NCI-H2081 treated with DMSO at 0.1 percent for 48 hours (cell line): ENCODE results near the gene SSH2.

Experiments
- DNase-seq: peaks from one replicate; lab custom pipeline; 2025; lab: John Stamatoyannopoulos, UW

SSH2 gene

DNA sequence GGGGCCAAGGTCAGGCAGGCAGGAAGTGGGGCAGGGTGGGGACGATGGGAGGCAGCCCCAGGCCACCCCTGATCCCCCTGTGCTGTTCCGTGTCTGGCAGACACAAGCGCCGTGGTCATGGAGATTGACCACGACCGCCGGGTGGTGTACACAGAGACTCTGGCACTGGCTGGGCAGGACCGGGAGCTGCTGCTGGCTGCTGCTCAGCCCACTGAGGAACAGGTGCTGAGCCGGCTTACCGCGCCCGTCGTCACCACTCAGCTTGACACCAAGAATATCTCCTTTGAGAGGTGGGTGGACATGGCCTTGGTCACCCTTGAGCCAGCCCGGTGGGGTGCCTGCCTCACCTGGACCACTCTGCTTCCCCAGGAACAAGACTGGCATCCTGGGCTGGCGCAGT, 321.0 kb downstream of the SSH2 start:
- DNase-seq, result no peak

DNA sequence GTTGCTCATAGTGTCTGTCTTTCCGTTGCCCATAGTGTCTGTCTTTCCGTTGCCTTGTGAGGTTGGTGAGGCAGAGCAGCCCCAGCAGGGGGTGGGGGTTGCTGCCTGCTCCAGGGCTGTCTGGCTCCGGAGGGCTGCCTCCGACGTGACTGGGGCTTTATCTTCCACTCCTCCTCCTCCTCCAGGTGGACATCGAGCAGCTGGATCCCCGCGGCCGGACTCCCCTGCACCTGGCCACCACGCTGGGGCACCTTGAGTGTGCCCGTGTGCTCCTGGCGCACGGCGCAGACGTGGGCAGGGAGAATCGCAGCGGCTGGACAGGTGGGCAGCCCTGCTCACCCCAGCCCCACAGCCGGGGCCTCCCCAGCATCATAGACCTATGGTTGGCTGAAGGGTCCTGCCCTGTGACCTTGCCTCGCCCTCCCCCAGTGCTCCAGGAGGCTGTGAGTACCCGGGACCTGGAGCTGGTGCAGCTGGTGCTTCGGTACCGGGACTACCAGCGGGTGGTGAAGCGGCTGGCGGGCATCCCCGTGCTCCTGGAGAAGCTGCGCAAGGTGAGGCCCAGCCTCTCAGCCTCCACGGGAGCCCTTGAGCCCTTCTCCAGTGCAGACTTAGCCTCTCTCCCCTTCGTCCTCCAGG, 322.4 kb downstream of the SSH2 start:
- no peak for DNase-seq

DNA sequence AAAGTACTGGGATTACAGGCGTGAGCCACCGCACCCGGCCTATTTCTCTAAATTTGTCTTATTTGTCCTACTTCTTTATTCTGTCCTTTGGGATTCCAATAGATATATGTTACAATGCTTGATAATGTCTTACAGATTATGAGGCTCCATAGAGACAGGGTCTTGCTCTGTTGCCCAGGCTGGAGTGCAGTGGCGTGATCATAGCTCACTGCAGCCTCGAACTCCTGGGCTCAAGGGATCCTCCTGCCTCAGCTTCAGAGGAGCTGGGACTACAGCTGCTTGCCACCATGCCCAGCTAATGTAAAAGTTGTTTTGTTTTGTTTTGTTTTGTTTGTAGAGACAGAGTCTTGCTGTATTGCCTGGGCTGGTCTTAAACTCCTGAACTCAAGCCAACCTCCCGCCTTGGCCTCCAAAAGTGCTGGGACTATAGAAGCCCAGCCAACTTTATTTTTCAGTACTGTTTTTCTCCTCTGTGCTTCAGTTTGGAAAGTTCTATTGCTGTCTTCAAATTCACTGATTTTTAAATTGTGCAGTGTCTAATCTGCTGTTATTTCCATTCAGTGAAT, 326.8 kb downstream of the SSH2 start:
- no peak for DNase-seq

DNA sequence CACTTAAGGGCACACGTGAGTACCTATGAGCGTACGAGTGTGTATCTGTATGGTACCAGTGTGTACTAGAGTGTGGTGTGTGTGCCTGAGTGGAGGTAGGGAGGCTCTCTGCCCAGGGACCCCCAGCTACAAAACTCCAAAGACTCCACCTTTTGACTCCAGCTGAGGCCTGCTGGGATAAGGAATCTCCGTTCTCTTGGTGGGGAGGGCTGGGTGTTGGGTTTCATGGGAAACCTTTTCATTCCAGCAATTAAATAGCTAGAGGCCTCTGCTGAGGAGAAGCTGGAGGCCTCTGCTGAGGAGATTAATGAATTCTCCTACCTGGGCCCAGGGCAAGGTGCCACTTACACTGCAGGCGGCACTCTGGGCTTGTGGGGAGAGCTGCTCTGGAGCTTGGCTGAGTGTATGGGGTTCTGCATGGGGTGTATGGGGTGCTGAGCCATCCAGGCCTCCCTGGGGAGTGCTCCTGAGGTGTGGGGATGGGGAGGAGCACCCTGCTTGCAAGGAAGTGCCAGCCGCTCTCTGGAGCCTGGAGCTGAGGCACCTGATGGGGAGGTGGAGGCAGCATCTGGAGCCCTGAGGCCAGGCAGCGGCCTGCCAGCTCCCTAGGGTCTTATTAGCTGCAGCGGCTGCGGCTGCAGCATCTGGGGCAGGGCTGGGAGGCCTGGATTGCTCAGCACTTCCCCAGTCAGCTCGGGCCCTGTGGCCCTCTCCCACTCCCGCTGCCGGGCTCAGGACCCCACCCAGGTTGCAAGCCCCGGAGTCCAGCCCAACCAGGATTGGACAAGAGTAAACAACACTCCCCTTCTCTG, 332.5 kb downstream of the SSH2 start:
- DNase-seq, result no peak

DNA sequence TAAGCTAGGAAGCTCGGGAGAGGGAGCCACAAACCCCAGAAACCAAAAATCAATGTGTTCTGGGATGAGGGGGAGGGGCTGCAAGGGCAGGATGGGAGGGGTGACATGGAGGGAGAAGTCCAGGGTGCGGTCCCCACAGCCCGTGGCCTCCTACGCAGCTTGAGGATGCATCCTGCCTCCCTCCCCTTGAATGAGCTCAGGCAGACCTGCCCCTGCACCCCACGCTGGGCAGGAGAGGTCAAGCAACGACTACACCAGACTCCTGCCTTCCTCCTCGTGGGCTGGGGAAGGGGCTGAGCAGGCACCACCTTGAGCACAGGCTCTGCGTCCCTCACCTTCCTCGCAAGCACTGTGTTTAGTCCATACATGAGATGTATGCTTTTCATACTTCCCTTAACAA, 333.2 kb downstream of the SSH2 start:
- no peak for DNase-seq

DNA sequence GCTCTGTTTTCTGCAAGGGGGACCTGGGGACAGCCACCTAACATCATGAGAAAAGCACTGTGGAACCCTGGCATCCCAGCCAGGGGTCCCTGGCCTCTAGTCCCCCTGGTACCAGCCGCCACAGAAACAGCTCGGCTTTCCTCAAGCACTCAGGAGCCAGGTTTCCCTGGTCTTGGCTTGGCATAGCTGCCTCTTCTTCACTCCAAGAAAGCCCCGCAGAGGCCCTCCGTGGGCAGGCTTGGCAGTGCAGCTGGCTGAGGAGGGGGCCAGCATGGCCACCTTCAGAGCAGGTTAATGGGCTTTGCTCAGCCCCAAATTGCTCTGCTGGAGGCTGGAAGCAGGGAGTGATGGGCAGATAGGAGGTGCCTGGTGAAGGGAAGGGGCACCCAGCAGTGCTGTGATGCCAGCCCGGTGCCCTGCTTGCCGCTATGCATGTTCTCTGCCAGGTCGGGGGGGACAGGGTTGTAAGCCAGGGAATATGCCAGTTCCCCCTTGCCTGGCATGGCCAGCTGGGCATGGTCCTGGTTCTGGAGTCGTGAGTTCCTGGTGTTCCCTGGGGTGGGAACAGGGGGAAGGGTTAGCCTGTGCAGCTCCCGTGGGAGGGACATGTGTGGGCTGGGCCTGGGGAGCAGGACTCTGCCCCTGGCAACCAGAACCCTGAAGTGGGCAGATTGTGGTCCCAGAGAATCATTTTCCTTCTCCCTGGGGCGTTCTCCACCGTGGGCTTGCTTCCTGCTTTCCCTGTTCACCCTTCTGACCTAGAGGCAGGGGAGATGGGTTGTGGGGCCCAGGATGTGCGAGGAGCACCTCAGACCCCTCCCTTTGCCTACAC, 333.9 kb downstream of the SSH2 start:
- DNase-seq, result no peak

DNA sequence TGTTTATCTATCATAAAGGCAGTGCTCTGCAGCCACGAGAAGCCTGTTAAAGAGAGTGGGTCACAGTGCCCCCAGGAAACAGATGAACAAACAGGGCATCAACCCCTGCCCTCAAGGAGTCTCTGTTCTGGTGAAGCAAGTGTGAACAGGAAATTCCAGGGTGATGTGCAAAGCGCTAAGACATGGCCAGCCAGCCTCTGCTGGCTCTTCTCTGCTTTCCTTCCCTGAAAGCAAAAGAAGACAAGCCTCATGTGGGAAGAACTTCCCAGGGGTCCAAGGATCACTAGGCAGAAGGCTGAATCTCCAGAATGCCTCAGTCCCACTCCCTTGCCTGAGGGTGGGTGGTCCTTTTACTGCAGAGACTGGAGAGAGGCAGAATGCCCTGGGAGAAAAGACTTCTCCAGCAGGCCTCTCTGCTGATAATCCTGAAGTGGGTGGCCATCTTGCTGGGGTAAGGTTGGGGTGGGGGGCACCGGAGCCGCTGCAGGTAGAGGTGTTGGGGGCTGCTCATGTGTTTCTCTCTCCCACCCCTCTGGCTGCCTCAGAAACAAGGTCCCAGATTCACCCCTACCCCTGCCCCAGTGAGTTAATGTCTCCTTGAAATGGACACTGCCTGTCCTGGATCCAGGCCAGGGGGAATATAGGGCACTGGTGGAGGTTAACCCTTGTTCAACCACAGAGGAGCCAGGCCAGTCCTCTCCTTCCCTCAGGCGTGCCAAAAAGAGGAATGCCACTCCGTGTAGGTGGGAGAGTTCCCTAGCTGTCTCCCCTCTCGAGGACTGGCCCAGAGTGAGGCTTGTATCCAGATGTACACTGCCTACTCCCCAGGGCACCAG, 334.7 kb downstream of the SSH2 start:
- DNase-seq, result no peak

DNA sequence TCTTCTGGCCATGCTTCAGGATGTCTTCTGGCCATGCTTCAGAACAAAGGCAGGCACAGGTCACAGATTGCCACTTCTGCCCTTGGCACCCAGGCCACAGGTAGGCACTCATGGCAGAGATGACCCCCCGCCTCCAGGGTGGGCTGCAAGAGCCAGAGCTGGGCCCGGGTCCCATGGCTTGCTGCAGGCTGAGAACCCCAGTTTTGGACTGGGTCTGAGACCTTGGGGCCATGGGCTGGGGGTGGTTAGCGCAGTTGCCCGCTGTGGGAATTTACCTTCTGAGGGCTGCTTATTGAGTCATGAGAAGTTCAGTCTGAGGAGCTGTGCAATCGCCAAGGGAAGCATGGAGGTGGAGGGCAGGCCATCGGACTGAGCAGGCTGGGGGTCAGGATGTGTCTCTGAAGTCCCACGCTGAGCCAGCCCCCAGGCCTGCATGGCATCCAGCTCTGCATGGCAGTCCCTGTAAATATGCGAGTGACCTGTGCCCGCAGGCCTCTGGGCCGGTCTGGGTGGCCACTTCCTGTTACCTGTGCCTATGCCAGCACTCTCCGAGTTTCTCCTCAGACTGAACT, 335.4 kb downstream of the SSH2 start:
- DNase-seq, result no peak

DNA sequence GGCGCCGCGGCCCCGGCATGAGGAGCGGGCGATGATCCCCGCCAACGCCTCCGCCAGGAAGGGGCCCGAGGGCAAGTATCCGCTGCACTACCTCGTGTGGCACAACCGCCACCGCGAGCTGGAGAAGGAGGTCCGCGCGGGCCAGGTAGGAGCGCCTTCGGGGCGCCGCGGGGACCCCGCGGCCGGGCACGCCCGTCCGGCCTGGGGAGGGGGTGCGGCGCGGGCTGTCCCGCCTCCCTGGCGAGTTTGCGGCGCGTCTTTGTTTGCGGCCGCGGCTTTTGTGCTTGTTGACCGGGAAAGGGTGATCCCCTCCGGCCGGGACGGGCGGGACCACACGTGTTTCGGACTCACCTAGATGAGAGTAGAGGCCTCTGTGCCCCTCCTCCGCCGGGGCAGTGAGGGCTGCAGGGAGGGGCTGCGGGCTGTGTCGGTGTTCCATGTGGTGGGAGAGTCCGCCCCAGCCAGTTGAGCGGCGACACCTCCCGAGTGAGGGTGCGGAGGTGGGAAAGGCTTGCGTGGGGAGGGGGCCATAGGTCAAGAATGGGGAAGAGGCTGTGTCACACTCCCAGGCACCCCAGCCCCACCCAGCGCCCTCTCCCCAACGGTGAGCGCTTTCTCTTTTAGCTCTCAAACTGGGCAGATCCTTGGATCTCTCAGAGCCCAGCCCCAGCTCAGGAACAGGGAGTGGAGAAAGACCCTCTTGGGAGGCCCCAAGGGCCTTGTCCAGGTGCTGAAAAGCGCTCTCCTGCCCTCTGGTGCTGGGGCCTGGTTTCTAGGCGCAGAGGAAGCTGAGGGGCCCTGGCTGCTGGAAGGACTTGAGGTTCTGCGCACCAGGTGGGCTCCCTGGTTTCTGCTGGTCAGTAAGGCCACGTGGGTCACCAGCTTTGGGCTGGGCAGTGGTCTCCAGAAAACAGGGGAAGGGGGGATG, 336.2 kb downstream of the SSH2 start:
- no peak for DNase-seq

DNA sequence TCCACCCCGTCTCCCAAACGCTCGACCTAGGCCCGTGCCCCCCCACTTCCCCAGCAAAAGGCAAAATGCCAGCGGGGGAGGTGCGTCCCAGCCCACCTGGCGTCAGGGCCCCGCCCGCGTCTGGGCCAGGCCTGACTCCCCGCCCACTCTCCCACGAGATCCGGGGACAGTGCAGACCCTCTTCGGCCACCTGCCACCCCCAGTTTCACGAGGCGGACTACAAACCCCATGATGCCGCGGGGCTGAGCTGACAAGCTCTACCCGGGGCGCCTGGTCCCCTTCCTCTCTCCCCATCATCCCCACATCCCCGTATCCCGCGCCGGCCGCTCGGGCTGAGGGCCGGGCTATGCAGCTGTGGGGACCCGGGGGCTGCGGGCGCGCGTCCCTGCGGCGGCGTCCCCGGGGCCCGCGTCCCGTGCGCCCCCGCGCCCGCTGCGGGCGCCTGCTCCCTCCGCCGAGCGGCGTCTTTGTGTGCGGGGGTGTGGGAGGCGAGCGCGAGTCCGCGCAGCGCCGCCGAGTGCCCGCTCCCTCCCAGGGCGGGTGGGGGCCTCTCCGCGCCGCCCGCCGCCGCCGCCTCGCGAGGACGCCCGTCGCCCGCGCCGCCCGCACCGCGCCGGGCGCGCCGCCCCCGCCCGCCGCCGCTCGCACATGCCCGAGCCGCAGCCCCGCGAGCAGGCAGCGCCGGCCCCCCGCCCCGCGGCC, 337.0 kb downstream of the SSH2 start, which contains the start of gene ANKRD13B:
Gene ANKRD13B, plus strand, starts transcription at position 283 of the 702 bp plus-strand sequence. CDS start 490 bp downstream, outside the sequence.
- no peak for DNase-seq

DNA sequence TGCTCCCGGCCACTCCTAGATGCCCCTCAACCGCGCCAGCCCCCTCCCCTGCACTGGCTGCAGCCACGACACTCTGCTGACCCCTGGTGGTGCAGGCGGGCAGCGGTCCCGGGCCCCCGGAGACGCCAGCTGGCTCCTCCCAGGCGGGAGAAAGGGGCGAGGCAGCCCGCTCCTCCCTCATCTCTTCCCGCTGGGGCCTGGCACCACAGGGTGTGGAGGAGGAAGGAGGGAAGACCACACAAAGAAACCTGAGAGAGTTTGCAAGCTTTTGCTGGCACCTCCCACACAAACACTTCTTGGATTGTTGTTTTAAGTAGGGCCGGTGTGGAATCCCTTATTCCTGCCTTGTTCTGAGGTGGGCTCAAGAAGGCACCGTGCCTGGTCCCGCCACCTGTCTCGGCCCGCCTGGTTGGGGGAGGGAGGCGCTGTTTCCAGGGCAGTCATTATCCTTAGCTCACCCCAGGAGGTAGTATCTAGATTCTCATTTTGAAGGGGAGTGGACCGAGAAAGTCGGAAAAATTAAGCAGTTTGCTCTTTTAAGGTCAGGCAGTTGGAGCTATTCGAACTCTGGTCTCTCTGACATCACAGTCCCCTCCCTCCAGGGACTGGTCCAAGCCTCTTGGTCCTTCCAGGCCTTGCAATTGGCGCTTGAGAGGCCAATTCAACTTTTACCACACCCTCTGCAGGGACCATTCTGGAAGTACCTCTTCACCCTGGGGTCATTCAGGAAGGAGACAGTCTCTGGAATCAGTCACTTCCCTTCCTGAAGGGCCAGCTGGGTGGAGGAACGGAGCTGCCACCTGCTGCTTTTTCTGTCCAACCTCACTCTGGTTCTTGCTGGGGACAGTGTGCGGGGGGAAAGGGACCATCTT, 338.1 kb downstream of the SSH2 start:
- peak; percentile 55 for DNase-seq

DNA sequence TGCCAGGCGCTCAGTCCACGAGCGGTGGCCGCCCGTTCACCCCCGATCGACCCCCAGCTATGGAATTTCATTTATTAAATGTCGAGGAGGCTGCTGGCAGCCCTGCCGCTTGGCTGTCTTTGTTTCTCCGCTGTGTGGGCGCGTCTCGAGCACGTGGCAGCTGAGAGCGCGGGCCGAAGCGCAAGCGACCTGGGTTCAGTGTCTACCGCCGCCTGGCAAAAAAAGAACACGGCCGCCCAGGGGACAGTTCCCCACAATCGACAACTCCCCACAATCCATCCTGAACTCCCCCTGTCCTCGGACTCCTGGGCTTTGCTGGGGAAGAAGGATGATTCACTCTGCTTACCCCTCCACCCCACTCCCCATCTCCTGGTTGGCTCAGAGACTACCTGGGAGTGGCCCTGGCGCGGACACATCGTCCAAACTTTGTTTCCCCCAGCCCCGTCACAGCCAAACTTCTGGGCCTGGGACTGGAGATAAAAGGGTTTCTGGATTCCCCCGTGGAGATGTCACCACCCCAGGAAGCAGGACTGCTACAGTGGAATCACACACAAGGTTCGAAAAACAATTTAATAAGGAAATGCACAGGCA, 338.8 kb downstream of the SSH2 start:
- no peak for DNase-seq

DNA sequence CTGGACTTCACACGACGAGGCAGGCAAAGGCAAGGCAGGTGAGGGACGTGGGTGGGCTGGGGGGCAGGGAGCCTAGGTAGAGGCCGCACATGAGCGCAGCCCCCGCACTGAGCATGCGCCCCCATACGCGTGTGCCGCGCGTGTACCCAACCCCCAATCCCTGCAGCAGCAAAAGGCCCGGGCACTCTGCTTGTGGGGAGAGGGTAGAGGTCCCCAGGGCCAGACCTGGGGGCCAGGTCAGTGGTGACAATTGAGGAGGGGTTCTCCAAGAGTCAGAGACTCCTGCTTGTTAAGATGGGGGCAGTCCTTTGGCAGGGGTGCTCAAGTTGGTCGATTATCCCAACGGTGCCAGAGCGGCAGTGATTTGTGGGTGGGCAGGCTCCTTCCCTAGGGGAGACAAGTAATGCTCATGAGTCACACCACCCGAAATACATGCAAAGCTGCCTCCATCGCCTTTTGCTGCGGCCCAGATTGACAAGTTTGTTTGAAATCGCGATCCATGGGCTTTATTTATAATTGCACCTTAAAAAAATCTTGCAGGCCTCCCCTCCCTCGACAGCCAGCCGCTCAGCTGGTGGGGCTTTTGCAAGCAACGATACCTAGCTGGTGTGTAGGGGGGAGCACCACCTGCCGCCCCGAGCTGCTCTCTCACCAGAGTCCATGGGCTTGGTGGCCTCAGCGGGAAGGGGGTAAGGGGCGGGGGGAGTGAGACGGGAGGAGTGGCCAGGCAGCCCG, 339.4 kb downstream of the SSH2 start:
- DNase-seq, result no peak

DNA sequence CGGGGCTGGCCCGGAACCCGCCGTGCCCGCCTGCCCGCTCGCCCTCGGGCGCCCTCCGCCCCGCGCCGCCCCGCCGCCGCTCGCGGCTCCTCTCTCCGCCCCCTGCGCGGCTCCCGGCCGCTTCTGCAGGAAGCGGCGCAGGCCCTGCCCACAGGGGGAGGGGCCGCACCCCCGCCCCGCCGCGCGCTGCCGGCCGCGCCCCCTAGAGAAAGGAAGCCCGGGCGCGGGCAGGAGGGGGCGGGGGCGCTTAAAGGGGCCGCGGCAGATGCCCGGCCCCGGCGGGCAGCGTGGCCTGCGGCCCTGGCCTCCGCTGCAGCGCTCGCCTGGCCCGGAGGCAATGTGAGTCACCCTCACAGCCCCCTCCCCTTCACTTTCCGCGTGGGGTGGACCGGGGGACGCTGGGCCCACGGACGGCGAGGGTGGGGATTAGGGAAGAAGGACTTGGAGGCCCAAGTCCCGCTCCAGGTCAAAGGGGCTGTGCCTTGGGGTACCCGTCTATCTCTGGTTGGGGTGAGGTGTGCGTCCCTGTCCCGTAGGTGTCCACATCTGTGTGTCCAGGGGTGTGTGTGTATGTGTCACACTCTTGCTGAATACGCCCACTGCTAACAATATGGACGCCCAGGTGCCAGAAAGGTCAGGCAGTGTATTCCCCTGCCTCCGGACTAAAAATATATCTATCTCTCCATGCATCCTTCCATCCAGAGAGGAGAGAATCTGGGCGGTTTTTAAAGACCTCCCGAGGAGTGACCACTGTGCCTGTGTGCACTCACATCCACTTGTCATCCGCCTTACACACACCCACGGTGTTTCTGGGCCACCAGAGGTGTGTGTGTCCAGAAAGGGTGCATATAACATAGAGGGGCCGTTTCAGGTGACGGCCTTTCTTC, 340.3 kb downstream of the SSH2 start, which contains the start of gene GIT1:
Gene GIT1, minus strand, starts transcription at position 125 of the 887 bp plus-strand sequence. CDS start 270 bp downstream, outside the sequence.
- no peak for DNase-seq

DNA sequence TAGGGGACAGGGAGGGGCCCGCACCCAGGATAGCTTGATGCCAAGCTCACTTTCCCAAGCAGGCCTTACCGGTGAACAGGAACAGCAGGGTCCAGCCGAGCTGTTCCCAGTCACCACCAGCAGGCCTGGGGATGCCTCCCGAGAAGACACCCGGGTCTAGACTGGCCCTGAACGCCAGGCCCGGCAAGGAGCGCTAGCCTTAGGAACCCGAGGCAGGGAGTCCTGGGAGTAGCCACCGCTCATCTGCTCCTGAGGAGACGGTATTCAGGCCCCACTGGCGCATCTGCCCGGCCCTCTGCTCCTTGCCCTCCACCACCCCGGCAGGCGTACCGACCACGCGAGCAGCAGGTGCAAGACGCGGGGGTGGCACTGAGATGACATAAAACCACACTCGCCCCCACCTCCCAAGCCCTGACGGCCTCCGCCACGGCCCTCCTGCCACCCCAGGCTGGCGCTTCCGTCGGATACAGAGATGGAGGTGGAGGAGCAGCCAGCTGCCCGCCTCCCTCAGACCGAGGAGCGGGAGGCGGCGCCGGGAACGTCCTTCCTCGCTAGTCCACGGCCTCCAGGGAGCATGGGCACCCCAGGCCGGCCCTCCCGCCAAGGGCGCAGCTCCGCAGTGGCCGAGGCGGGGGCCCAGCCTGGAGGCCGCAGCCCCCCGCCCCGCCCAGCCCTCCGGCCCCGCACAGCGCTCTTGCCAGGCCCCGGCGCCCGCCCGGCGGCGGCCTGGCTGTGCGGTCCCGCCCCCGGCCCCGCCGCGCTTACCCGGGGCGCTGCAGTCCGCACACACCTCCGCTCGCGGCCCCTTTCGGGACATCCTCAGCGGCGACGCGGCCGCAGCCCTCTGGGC, 341.2 kb downstream of the SSH2 start:
- no peak for DNase-seq
